Forelimb muscle (tissue), 1 donor: ENCODE measurements around the gene OPRL1. TPM values are rescaled to one million over a fixed set of nuclear protein-coding genes. Genes with fewer than 3 reads are reported as not detected.
"Not testable (repeated sequence)": the region's sequence is repeated elsewhere in the genome, so short reads cannot be mapped to it uniquely, and the experiment has no call there.

Experiments
- DNase-seq: peaks from one replicate; pipeline ENCODE4 v3.0.0-alpha.2; 2013; ENCODE audit warnings: low read depth
- polyA plus RNA-seq: library from polyadenylated mRNA; unstranded; fragments of 120-200 nt; gene quantifications from one replicate; pipeline ENCODE4 v1.2.1, GENCODE V29; 2013; ENCODE audit not compliant: insufficient read length

The OPRL1 gene
- polyA plus RNA-seq, 1 donor: 1.1 TPM

DNA sequence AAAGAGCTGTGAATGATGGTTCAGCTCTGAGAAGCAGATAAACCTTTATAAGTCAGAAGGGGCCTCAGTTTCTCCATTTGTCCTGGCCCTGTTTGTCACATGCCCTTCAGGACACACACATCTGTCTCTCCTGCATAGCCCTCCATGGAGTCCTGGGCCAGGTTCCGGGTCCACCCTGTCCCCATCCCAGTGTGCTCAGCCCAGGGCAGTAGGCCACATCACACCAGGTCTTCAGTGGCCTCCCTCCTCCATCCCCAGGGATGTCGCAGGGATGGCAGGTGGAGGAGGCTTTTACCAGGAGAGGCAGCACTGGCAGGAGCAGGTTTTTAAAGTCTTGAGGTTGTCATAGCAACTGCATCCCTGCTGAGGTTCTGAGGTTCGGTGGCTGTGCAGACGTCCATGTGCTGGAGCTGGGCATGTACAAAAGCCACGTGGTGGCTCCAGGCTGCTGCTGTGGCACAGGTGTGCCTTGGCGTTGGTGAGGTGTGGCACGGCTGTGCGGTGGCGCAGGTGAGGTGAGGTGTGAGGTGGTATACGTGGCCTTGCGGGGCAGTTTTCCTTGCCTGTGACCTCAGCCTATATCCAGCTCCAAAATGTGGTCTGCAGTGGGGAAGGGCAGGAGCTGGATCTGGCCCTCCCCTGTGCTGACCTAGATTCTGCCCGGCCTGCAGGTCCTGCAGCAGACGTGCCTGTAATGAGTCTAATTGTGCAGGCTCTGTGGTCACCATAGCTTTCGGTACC lies 35.5 kb downstream of the OPRL1 start:
- no peak for DNase-seq

DNA sequence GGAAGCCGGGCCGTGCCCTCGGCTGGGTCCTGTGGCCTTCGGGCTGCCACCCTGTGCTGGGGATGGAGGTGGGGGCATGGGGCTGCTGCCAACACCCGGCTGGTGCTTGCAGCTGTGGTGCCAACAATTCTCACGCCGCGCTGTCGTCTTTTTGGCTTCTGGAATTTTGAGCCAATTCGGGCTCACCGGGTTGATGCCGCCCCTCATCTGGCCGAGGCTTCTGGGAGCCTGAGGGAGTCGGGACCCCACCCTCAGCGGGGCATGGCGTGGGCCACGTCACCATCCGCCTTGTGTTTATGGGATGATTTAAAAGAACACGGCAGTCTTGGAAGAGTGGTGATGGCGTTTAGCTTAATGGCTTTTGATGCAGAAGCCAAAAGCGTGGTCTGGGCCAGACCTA lies 36.1 kb downstream of the OPRL1 start:
- DNase-seq: no peak

DNA sequence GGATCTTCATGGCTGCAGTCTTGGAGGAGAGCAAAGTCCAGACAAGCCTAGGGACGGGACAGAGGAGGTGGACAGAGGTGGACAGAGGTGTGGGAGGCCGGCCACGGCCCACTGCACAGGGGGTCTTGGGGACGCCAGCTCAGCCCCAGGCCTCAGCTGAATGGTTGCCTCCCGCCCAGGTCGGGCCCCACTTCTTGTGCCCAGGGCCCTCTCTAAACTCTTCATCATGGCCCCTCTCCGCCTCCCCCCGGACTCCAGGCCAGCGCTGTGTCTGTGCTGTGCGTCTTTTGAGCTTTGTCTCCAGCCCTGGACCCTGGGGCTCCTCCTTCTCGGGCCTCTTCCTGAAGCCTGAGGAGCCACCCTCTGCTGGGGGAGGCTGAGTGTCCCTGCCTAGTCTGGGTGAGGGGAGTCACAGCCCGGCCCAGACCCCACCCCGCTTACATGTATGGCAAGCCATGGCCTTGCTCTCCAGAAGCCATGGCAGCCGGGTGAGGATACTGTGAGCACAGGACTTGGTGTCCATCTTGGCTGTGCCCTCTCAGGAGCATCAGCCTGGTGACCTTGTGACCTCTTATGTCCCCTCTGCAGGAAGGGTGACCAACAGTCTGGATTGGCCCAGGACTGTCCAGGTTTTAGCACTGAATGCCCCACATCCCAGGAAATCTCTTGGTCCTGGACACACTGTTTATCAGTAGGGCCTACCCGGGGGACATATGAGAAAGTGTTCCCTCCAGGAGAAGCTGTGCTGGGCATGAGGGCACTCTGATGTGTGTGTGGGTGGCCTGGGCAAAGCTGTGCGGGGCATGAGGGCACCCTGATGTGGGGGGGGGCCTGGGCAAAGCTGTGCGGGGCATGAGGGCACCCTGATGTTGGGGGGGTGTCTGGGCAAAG lies 36.9 kb downstream of the OPRL1 start:
- DNase-seq: no peak

DNA sequence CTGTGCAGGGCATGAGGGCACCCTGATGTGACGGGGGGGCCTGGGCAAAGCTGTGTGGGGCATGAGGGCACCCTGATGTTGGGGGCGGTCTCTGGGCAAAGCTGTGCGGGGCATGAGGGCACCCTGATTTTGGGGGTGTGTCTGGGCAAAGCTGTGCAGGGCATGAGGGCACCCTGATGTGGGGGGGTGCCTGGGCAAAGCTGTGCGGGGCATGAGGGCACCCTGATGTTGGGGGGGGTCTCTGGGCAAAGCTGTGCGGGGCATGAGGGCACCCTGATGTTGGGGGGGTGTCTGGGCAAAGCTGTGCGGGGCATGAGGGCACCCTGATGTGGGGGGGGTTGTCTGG lies 37.5 kb downstream of the OPRL1 start:
- not testable (repeated sequence) for DNase-seq

DNA sequence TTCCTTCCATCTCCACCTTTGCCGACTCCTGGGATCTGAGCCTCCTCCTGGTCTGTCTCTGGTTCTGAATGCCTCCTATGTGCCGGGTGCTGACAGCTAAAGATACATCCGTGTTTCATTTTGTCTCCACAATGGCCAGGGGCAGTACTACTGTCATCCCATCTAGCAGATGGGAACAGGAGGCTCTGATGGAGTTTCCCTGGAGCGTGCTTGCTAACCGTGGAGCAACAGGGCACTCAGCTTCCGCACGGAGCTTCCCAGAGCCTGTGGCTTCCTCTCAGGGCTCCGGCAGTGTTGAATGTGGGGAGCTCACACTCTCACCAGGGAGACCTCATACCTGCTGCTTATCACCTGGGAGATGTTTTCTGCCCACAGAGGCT lies 39.4 kb downstream of the OPRL1 start:
- no peak for DNase-seq

DNA sequence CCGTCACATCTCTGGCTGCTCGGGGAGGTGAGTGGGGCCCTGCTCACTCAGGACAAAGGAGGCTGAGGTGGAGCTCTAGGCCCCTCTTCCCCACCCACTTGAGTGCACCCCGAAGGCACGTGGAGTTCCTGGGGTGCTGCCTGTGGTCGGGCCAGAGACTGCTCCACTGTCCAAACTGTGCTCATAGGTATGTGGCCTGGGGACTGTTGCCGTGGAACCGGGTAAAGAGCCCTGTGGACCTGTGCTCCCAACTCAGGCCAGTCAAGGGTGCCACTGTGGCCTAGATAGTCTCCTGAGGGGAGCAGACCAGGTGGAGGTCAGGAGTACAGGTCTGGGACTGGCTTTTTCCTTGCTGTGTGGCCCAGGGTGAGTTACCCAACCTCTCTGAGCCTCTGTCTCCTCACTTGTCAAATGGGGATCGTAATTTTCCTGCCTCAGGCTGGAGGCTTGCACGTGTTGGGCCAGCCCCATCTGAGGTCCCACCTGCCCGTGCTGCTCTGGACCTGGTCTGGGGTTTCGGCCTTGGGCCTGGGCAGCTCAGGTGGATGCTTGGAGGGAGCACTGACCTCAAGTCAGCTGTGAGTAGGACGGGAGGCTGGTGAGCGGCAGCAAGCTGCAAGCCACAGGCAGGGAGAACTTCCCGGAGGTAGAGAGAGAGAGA lies 39.9 kb downstream of the OPRL1 start:
- no peak for DNase-seq

DNA sequence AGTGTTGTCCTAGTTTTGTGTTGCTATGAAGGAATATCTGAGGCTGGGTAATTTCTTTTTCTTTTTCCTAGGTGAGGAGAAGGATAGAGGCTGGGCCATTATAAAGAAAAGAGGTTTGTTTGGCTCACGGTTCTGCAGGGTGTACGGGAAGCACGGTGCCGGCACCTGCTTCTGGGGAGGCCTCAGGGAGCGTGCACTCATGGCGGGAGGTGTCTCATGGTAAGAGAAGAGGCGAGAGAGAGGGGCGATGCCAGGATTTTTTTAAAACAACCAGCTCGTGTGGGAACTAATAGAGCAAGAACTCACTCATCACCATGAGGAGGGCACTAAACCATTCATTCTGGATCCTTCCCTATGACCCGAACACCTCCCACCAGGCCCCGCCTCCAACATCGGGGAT lies 41.7 kb downstream of the OPRL1 start:
- DNase-seq: no peak

DNA sequence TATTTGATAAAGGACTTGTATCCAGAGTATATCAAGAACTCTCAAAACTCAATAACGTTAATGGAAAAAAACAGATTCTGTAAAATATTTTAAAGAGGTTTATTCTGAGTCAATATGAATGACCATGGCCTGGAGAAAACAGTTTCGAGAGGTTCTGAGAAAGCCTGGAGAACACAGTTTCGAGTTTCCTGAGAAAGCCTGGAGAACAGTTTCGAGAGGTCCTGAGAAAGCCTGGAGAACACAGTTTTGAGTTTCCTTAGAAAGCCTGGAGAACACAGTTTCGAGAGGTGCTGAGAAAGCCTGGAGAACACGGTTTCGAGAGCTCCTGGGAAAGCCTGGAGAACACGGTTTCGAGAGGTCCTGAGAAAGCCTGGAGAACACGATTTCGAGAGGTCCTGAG lies 43.0 kb downstream of the OPRL1 start:
- DNase-seq: not testable (repeated sequence)

DNA sequence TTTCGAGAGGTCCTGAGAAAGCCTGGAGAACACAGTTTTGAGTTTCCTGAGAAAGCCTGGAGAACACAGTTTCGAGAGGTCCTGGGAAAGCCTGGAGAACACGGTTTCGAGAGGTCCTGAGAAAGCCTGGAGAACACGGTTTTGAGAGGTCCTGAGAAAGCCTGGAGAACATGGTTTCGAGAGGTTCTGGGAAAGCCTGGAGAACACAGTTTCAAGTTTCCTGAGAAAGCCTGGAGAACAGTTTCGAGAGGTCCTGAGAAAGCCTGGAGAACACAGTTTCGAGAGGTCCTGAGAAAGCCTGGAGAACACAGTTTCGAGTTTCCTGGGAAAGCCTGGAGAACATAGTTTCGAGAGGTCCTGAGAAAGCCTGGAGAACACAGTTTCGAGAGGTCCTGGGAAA lies 43.6 kb downstream of the OPRL1 start:
- DNase-seq: not testable (repeated sequence)

DNA sequence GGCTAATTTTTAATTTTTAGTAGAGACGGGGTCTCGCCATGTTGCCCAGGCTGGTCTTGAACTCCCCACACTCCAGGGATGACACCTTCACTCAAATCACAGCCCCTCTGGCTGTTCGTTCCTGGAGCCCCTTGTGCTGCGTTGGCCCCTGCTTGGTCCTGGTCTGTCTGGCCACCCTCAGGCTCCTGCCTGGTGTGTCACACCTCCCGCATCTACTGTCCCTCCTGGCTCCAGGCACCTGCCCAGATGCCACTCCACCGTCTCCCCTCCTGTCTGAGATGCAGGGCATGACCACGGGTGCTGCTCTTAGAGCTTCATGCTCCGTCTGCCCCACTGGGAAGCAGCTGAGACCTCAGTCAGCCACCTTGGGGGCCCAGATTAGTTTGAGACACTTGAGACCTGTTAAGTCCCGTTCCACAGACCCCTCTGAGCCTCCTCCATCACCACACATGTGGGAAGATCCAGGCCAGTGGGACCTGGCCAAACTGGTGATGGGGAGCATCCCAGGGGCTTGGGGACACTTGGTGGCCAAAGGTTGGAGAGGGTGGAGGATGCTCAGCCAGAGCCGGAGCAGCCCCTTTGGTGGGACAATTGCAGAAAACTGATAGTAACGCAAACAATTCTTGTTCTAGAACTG lies 49.4 kb downstream of the OPRL1 start:
- DNase-seq: no peak

DNA sequence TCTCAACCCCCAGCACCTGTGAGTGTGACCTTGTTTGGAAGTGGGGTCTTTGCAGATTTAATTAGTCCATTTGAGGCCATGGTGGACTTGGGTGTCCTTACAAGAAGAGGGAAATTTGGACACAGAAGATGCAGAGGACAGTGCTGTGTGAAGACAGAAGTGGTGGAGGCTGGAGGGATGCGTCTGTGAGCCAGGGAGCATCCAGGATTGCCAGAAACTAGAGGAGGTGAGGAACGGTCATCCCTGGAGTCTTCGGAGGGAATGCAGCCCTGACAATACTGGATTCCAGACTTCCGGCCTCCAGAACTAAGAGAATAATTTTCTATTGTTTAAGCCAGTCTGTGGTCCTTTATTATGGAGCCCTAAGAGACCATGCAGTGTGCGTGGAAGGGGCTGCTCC lies 50.4 kb downstream of the OPRL1 start:
- no peak for DNase-seq

DNA sequence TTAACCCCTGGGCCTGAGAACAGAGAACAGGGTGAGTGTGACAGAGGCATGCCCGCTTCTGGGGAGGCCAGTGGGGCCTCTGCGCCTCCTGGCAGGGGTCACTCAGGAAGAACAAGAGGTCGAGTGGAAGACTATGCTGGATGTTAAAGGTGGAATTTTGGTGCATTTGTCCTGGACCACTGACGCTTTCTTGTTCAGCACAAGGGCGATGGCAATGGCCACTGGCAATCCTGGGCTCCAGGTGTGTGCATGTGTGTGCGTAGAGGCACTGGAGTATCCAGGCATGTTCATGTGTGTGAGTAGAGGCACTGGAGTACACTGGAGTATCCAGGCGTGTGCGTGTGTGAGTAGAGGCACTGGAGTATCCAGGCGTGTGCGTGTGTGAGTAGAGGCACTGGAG lies 51.0 kb downstream of the OPRL1 start:
- no peak for DNase-seq

DNA sequence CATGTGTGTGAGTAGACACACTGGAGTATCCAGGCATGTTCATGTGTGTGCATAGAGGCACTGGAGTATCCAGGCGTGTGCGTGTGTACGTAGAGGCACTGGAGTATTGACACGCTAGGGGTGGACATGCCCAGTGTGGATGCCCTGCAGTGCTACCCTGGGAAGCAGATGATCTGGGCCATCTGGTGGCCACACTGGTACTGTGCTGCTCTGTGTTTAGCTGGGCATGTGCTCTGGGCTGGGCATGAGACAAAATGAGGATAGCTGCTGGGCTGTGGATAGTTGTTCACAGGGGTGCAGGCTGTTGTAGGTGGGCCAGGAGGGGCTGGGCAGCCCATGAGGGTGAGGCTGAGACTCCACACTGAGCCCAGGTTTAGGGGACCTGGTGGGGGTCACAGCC lies 51.5 kb downstream of the OPRL1 start:
- DNase-seq: no peak

DNA sequence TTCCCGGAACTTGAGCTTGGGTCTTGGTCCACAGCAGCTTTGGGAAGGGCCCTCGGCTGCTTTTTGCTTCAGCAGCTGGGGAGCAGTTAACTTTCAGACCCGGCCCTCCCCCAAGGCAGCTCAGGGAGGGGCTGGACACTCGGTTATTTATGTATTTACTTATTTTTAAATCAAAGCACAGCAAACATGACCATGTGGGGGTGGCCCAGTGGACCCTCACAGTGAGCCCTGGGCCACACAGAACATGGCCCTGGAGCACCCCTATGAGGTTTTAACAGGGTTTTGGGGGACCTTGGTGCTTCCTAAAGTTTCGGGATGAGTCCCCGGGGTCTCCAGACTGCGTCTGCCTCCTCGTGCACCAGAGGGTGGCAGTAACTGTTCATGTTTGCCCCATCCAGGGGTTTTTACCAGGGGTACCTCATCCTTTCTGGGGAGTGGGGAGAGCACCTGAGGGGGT lies 54.1 kb downstream of the OPRL1 start:
- DNase-seq: no peak

DNA sequence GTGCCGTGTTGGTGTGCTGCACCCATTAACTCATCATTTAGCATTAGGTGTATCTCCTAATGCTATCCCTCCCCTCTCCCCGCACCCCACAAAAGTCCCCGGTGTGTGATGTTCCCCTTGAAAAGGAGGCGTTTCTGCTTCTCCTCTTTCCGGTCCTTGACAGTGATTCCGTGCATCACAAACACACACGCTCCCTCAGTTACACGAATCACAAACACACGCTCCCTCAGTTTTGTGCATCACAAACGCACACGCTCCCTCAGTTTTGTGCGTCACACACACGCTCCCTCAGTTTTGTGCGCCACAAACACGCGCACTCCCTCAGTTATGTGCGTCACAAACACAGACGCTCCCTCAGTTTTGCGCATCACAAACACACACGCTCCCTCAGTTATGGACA lies 54.9 kb downstream of the OPRL1 start:
- DNase-seq: not testable (repeated sequence)

DNA sequence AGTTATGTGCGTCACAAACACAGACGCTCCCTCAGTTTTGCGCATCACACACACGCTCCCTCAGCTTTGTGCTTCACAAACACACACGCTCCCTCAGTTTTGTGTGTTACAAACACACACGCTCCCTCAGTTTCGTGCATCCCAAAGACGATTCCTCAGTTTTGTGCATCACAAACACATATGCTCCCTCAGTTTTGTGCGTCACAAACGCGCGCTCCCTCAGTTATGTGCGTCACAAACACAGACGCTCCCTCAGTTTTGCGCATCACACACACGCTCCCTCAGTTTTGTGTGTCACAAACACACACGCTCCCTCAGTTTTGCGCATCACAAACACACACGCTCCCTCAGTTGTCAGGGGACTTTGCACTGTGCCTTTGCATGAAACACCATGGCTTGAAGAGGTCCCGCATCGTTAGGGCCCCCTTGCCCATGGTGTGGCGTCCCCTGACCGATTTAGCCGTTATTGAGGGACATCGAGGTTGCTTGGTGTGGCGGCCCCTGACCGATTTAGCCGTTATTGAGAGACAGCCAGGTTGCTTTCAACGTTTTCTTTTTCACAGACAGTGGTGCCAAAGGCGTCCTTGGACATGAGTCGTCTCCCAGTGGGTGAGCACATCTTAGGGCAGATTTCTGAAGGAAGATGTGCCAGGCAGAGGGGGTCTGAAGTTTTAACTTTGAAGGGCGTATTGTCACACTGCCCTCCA lies 56.3 kb downstream of the OPRL1 start:
- no peak for DNase-seq

DNA sequence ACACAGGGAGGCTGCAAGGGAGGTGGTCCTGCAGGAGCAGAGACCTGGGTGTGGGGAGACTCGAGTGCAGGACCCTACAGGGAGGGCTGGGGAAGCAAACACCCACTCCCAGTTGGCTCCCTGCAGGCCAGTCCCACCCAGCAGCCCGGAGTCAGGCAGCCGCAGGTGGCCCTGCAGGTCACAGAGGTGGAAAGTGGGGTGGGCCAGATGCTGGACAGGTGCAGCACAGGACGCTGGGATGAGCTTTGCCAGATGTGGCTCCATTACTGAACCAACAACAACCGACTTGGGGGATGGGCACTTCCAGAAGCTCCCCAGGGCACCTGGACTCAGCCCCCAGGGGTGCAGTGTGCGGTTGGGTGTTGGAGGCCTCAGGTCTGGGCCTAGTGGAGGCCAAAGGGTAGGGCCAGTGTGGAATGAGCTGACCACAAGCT lies 57.7 kb downstream of the OPRL1 start:
- DNase-seq: no peak

DNA sequence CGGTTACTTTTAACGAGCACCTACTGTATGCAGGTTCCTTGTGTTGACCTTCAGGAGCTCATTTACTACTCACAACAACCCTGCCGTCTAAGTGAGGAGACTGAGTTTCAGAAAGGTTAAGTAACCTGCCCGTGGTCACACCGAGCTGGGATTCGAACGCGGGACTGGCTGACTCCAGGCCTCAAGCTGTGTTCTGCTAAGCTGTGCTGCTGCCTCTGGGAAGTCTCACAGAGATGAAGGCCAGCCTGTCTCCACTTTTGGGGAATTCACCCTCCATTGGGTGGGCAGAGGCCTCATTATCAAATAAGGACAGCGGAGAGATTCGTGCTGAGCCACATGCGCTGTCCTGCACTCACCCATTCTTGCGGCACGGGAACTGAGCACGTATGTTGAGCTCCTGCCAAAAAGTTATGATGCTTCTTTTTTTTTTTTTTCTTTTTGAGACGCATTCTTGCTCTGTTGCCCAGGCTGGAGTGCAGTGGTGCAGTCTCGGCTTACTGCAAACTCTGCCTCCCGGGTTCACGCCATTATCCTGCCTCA lies 58.5 kb downstream of the OPRL1 start:
- no peak for DNase-seq

DNA sequence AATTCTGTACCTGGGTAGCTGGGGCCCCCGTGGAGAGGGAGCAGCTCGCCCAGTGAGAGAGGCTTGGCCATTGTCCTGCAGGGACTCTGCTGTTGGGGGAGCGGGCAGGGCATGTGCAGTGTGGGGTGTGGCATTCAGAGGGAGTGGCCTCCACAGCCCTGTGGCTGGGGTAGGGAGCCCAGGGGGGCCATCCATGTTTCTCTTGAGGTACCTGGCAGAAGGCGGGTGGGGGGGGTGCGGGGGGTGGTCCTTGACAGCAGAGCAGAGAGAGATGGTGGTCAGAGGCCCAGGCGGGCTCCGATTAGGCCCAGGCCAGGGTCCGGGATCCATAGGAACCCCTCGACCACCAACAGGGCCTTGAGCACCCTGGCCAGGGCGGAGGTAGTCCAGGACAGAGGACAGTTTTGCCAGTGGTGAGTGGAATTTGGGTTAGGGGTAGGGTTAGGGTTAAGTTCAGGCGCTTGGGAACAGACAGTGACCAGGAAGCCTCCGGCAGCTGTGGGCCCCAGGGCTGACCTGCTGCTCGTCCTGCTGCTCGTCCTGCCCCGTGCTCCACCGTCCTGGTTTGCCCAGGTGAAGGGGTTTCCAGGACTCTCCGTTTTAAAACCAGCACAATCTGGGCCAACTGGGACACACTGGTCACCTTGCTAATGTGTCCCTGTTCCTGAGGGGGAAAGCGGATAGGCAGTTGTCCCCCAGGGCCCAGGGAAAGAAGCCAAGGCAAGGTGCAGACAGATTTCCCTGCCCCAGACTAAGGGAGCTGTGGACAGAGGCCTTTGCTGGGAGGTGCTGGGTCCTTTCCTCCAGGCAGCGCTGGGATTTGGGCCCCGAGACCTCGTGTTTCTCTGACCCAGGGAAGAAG lies 59.5 kb downstream of the OPRL1 start:
- no peak for DNase-seq
